GM12878 (cell line): ENCODE measurements around the gene VSX2. TPM values are rescaled to one million over a fixed set of nuclear protein-coding genes. Genes with fewer than 3 reads are reported as not detected.
A peak's percentile ranks its signal among the peaks of the same experiment; 100 is the strongest.

Experiments
- ATAC-seq: fragments of 200-7000 bp; cut with Tn5 transposase; 3 replicates; pipeline ENCODE4 v1.9.1; 2020; ENCODE audit warnings: mild to moderate bottlenecking, moderate library complexity
- BruUV-seq: library from RNA; stranded (reverse); fragments of 400-500 nt; replicated peaks from 2 replicates; lab custom pipeline; 2021; lab: Mats Ljungman, UMichigan
- CTCF ChIA-PET: fragments of 300-600 bp; sonication (Branson Sonifier 250); formaldehyde crosslinking; extraction: SDS; loops from one replicate; lab custom pipeline; 2021; ENCODE audit warnings: inconsistent platforms; lab: Yijun Ruan, JAX
- POLR2A ChIA-PET: fragments of 350-600 bp; formaldehyde crosslinking; extraction: SDS; loops from one replicate; lab custom pipeline; 2021; ENCODE audit warnings: inconsistent platforms; lab: Charles Lee
- RAD21 ChIA-PET: fragments of 300-600 bp; sonication (Branson Sonifier 250); formaldehyde crosslinking; loops from one replicate; lab custom pipeline; 2023; ENCODE audit warnings: antibody characterized with exemption; ENCODE audit not compliant: unreplicated experiment; lab: Charles Lee
- SMC1A ChIA-PET: fragments of 300-600 bp; sonication (Branson Sonifier 250); formaldehyde crosslinking; loops from one replicate; lab custom pipeline; 2023; ENCODE audit not compliant: unreplicated experiment, uncharacterized antibody; lab: Charles Lee
- DNase-seq: peaks from one replicate; pipeline ENCODE4 v3.0.0-alpha.2; 2011; ENCODE audit warnings: low read depth, low spot score
- FAIRE-seq: peaks from 3 replicates; lab custom pipeline; 2011; peaks lifted over from hg19 to GRCh38; lab: Jason Lieb, UNC
- H2AFZ ChIP-seq: 2 replicates; pipeline ENCODE4 v1.6.0; 2011; ENCODE audit warnings: low read depth, low read length, control low read depth; ENCODE audit not compliant: control insufficient read depth
- H3K27ac ChIP-seq: 2 replicates; pipeline ENCODE4 v1.5.1; 2011; ENCODE audit warnings: control low read depth; ENCODE audit not compliant: control insufficient read depth, insufficient read depth
- H3K27me3 ChIP-seq, 2 experiments: replicated peaks in 1 of 2; 2 replicates each; pipeline versions ENCODE4 v1.6.0 to v1.6.1; 2011; ENCODE audit warnings: low read length in 1 of 2; ENCODE audit not compliant: control insufficient read depth in 2 of 2, insufficient read depth in 2 of 2
- H3K36me3 ChIP-seq, 2 experiments: 2 replicates each; pipeline ENCODE4 v1.5.1; 2011; ENCODE audit warnings: low read length in 1 of 2; ENCODE audit not compliant: control insufficient read depth in 2 of 2, insufficient read depth in 2 of 2
- H3K4me1 ChIP-seq: 2 replicates; pipeline ENCODE4 v1.6.1; 2011; ENCODE audit warnings: mild to moderate bottlenecking, low read length, moderate library complexity, mixed read lengths; ENCODE audit not compliant: control insufficient read depth, insufficient read depth
- H3K4me2 ChIP-seq: 2 replicates; pipeline ENCODE4 v1.6.0; 2011; ENCODE audit warnings: control low read depth; ENCODE audit not compliant: control insufficient read depth, insufficient read depth
- H3K4me3 ChIP-seq: fragments of 200-600 bp; sonication (generic); 2 replicates; pipeline ENCODE4 v1.5.1; 2016
- H3K79me2 ChIP-seq: 2 replicates; pipeline ENCODE4 v1.6.0; 2011; ENCODE audit warnings: low read length; ENCODE audit not compliant: control insufficient read depth, insufficient read depth
- H3K9ac ChIP-seq: 2 replicates; pipeline ENCODE4 v1.8.0; 2011; ENCODE audit warnings: low read length, control low read depth, mixed read lengths; ENCODE audit not compliant: control insufficient read depth, insufficient read depth
- H3K9me3 ChIP-seq: replicated peaks from 3 replicates; pipeline ENCODE4 v1.5.1; 2011; ENCODE audit warnings: mild to moderate bottlenecking, low read length; ENCODE audit not compliant: control insufficient read depth, insufficient read depth
- H4K20me1 ChIP-seq: 2 replicates; pipeline ENCODE4 v1.6.0; 2011; ENCODE audit not compliant: control insufficient read depth, insufficient read depth
- BACH1 ChIP-seq: fragments of 450-650 bp; IDR thresholded peaks from 2 replicates; pipeline ENCODE4 v1.6.1; 2017; ENCODE audit warnings: mild to moderate bottlenecking, borderline replicate concordance
- MXI1 ChIP-seq: fragments of 150-350 bp; IDR thresholded peaks from 2 replicates; pipeline ENCODE4 v1.6.1; 2011; ENCODE audit warnings: low read depth, mild to moderate bottlenecking, inconsistent platforms, low read length, improper control_type of control experiment
- SMARCA5 ChIP-seq: fragments of 450-650 bp; IDR thresholded peaks from 2 replicates; pipeline ENCODE4 v1.6.1; 2017; ENCODE audit warnings: mild to moderate bottlenecking
- SRF ChIP-seq, 2 experiments: IDR thresholded peaks; 2 replicates each; pipeline ENCODE4 v1.6.1; 2011; ENCODE audit warnings: low read depth in 2 of 2, low read length in 2 of 2, mild to moderate bottlenecking in 1 of 2, moderate library complexity in 1 of 2
- STAT1 ChIP-seq: fragments of 450-650 bp; conservative IDR thresholded peaks from 2 replicates; pipeline ENCODE4 v1.6.1; 2014; ENCODE audit warnings: antibody characterized with exemption, mild to moderate bottlenecking
- ZNF384 ChIP-seq: IDR thresholded peaks from 2 replicates; pipeline ENCODE4 v1.6.1; 2012; ENCODE audit warnings: low read depth, mild to moderate bottlenecking, low read length, improper control_type of control experiment, borderline replicate concordance
- WGBS: methylation state at CpG from one replicate; pipeline ENCODE4 v1.1.6; 2016; ENCODE audit warnings: low lambda C conversion rate; ENCODE audit not compliant: insufficient replicate concordance, insufficient coverage; ENCODE audit errors: missing lambda C conversion rate; 5-methylcytosine and 5-hydroxymethylcytosine counted together
- in situ Hi-C: fragments of 300-500 bp; cut with MboI; formaldehyde crosslinking; loops from 9 replicates; pipeline ENCODE4 v1.14.3; 2018; ENCODE audit warnings: mixed read lengths
- intact Hi-C: fragments of 100-400 bp; cut with micrococcal nuclease; formaldehyde crosslinking; loops from one replicate; pipeline ENCODE4 v1.14.2; 2022; ENCODE audit not compliant: unreplicated experiment
- polyA plus RNA-seq, 11 experiments: library from polyadenylated mRNA; depleted of rRNA in 4 of 11; unstranded in 6 of 11; stranded (reverse) in 5 of 11; fragments of >200 nt; fragmentation: Nextera tagmentation in 4 of 11; fragmentation: Illumina TruSeq in 1 of 11; extraction: Ambion mirVana in 4 of 11; extraction: Trizol in 1 of 11; gene quantifications; 1 replicate in 1 of 11; 2 replicates in 10 of 11; pipeline versions ENCODE4 v1.2.1 to v1.2.3, GENCODE V29; 2011 to 2016; ENCODE audit warnings: inconsistent platforms in 2 of 11, missing spikeins in 2 of 11, low read depth in 1 of 11
- total RNA-seq, 4 experiments: library from RNA; depleted of rRNA in 3 of 4; stranded (reverse); fragments of >200 nt in 3 of 4; fragmentation: Illumina TruSeq in 1 of 4; extraction: Trizol in 1 of 4; gene quantifications; 2 replicates each; pipeline versions ENCODE4 v1.2.1 to v1.2.3, GENCODE V29; 2013 to 2021
- TF ChIP-seq, protein P1 (sequence below): fragments of 450-650 bp; IDR thresholded peaks from 2 replicates; pipeline ENCODE4 v1.6.1; 2016; ENCODE audit warnings: mild to moderate bottlenecking
- TF ChIP-seq, protein P2 (sequence below), 3 experiments: IDR thresholded peaks in 2 of 3; conservative IDR thresholded peaks in 1 of 3; 2 replicates each; pipeline ENCODE4 v1.5.1; 2011; ENCODE audit warnings: low read depth in 3 of 3, low read length in 3 of 3, mild to moderate bottlenecking in 3 of 3, control low read depth in 2 of 3, moderate library complexity in 2 of 3, inconsistent platforms in 1 of 3, mixed read lengths in 1 of 3; ENCODE audit not compliant: control insufficient read depth in 2 of 3, insufficient read depth in 1 of 3; ENCODE audit errors: extremely low read depth in 1 of 3
- TF ChIP-seq, protein P3 (sequence below): fragments of 450-650 bp; IDR thresholded peaks from 2 replicates; pipeline ENCODE4 v1.6.1; 2017; ENCODE audit warnings: mild to moderate bottlenecking, low read depth, inconsistent platforms; ENCODE audit not compliant: poor library complexity, severe bottlenecking

VSX2 gene
- total and polyA plus RNA-seq, 10 of the 15 experiments (the other 5 are each of a cell fraction or from before 2014, with no cell fraction given): 0.04 to 0.05 TPM; not detected in 8

DNA sequence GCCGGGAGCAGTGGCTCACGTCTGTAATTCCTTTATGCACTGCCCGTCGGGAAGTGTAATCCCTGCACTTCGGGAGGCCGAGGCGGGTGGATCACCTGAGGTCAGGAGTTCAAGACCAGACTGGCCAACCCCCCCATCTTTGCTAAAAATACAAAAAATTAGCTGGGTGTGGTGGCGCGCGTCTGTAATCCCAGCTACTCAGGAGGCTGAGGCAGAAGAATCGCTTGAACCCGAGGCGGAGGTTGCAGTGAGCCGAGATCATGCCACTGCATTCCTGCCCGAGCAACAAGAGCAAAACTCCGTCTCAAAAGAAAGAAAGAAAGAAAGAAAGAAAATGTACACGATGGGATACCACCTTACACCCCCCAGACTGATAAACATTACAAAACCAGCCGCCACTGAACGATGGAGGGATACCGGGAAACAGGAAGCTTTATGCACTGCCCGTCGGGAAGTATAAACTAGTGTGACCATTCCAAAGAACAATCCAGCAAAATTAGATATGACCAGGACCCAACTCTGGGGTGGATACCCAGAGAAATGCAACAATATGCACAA, 62.4 kb downstream of the VSX2 start:
- intact Hi-C loops: no loop called here
- H4K20me1 ChIP-seq: no peaks in the 10 kb centered on the region
- H3K27me3 ChIP-seq: no peaks in the 10 kb centered on the region
- in situ Hi-C loops: no loop called here
- no peak for ATAC-seq
- no peaks in the 10 kb centered on the region for H3K9me3 ChIP-seq
- no TSS peak for BruUV-seq
- DNase-seq: no peak
- POLR2A ChIA-PET: no interaction called here
- H3K4me2 ChIP-seq: peak overlapping the region; percentile 77
- H2AFZ ChIP-seq: peak overlapping the region; percentile 90
- H3K36me3 ChIP-seq: peaks cover 0 to 1% of the 10 kb centered on the region in 2 experiments; a peak in 3 of 4 replicates
- H3K9ac ChIP-seq: peak overlapping the region; percentile 79
- TF ChIP-seq SRF (IDR thresholded peaks at IDR 0.05; ENCODE audit: low read depth in 2 of 2, low read length in 2 of 2) (no peak), BACH1 (no peak)
- TF ChIP-seq, protein P1, sequence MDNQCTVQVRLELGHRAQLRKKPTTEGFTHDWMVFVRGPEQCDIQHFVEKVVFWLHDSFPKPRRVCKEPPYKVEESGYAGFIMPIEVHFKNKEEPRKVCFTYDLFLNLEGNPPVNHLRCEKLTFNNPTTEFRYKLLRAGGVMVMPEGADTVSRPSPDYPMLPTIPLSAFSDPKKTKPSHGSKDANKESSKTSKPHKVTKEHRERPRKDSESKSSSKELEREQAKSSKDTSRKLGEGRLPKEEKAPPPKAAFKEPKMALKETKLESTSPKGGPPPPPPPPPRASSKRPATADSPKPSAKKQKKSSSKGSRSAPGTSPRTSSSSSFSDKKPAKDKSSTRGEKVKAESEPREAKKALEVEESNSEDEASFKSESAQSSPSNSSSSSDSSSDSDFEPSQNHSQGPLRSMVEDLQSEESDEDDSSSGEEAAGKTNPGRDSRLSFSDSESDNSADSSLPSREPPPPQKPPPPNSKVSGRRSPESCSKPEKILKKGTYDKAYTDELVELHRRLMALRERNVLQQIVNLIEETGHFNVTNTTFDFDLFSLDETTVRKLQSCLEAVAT: peak; percentile 92
- TF ChIP-seq, all 136 proteins: peak for 1
- Histone ChIP-seq H3K4me1 (no peaks in the 10 kb centered on the region), H3K4me3 (peak overlapping the region; percentile 93), H3K27ac (no peak overlapping the region), H3K79me2 (peaks cover 17% of the 10 kb centered on the region)
- CTCF ChIA-PET: interaction anchor here (0.8 to 1.2 kb wide), 2 partner anchors 9 to 24 kb away, joined by 3 read pairs; no protein-coding TSS in a partner anchor
- 73% methylated on average over 22 of the region's 22 CpGs for WGBS
- no peak for FAIRE-seq
- SMC1A ChIA-PET: no interaction called here
- RAD21 ChIA-PET: no interaction called here

DNA sequence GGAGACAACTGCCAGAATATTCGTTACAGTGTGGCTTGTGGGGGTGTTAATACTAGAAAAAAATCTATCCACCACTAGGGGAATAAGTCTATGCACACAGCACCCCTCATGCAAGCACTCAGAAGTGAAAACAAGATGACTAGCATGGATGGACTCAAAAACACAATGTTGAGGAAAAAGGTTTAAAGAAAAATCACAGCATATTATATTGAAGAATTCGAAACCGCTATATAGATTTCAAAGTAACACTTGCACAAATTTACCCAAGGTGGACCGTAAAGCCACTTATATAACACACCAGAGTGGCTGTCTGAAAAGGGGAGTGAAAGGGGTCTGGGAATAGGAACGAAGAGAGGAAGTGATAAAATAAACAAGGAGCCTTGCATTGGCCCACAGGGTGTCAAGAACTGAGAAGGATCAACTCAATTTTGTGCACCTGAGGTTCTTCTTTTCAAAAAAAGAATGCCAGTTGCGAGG, 62.9 kb downstream of the VSX2 start:
- peak overlapping the region; percentile 77 for H3K4me2 ChIP-seq
- FAIRE-seq (peak; percentile 47), ATAC-seq (peak; percentile 89), DNase-seq (peak; percentile 25)
- ChIA-PET POLR2A (interaction anchor here (0.6 kb wide), 1 partner anchor 544 kb away, joined by 3 read pairs; no protein-coding TSS in a partner anchor), SMC1A (interaction anchor here (1.5 kb wide), 1 partner anchor 8 kb away, joined by 3 read pairs; no protein-coding TSS in a partner anchor), CTCF (interaction anchor here (1.2 to 1.9 kb wide), 3 partner anchors 8 to 17 kb away, joined by 3 to 4 read pairs (median 4); no protein-coding TSS in a partner anchor), RAD21 (no interaction called here)
- no TSS peak for BruUV-seq
- H4K20me1 ChIP-seq: no peaks in the 10 kb centered on the region
- no peaks in the 10 kb centered on the region for H3K4me1 ChIP-seq
- WGBS: 1% methylated on average over 6 of the region's 6 CpGs
- H2AFZ ChIP-seq: peak overlapping the region; percentile 90
- intact Hi-C loops: no loop called here
- H3K79me2 ChIP-seq: peaks cover 17% of the 10 kb centered on the region
- H3K9me3 ChIP-seq: no peaks in the 10 kb centered on the region
- peak overlapping the region; percentile 93 for H3K4me3 ChIP-seq
- no peaks in the 10 kb centered on the region for H3K27me3 ChIP-seq
- peaks cover 0 to 1% of the 10 kb centered on the region in 2 experiments; a peak in 2 of 4 replicates for H3K36me3 ChIP-seq
- in situ Hi-C loops: no loop called here
- H3K27ac ChIP-seq: peak overlapping the region; percentile 61
- H3K9ac ChIP-seq: peak overlapping the region; percentile 79
- 0 out of 2 replicates have a peak, but pooled peaks have one; percentile 6 for TF ChIP-seq ZNF384
- TF ChIP-seq, protein P2, sequence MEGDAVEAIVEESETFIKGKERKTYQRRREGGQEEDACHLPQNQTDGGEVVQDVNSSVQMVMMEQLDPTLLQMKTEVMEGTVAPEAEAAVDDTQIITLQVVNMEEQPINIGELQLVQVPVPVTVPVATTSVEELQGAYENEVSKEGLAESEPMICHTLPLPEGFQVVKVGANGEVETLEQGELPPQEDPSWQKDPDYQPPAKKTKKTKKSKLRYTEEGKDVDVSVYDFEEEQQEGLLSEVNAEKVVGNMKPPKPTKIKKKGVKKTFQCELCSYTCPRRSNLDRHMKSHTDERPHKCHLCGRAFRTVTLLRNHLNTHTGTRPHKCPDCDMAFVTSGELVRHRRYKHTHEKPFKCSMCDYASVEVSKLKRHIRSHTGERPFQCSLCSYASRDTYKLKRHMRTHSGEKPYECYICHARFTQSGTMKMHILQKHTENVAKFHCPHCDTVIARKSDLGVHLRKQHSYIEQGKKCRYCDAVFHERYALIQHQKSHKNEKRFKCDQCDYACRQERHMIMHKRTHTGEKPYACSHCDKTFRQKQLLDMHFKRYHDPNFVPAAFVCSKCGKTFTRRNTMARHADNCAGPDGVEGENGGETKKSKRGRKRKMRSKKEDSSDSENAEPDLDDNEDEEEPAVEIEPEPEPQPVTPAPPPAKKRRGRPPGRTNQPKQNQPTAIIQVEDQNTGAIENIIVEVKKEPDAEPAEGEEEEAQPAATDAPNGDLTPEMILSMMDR (IDR thresholded peaks at IDR 0.05 in 2 of 3, conservative IDR thresholded peaks at IDR 0.05 in 1 of 3; ENCODE audit: control insufficient read depth in 2 of 3, extremely low read depth in 1 of 3, insufficient read depth in 1 of 3, low read depth in 3 of 3, low read length in 3 of 3): peak; percentile 43 to 65 (median 46)
- TF ChIP-seq STAT1: no peak
- TF ChIP-seq MXI1: peak; percentile 54; the same call in 1 of the 2 replicates
- TF ChIP-seq, protein P3, sequence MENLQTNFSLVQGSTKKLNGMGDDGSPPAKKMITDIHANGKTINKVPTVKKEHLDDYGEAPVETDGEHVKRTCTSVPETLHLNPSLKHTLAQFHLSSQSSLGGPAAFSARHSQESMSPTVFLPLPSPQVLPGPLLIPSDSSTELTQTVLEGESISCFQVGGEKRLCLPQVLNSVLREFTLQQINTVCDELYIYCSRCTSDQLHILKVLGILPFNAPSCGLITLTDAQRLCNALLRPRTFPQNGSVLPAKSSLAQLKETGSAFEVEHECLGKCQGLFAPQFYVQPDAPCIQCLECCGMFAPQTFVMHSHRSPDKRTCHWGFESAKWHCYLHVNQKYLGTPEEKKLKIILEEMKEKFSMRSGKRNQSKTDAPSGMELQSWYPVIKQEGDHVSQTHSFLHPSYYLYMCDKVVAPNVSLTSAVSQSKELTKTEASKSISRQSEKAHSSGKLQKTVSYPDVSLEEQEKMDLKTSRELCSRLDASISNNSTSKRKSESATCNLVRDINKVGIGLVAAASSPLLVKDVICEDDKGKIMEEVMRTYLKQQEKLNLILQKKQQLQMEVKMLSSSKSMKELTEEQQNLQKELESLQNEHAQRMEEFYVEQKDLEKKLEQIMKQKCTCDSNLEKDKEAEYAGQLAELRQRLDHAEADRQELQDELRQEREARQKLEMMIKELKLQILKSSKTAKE: peak; percentile 38
- TF ChIP-seq SMARCA5: peak; percentile 75; the same call in 1 of the 2 replicates
